Duodenal mucosa (tissue), 2 donors: ENCODE measurements around the gene SLC39A2.
A peak's percentile ranks its signal among the peaks of the same experiment; 100 is the strongest.

Experiments
- H3K27ac ChIP-seq: one replicate; pipeline ENCODE4 v1.7.0; 2013; ENCODE audit warnings: low read depth, low read length
- H3K27me3 ChIP-seq, 2 donors: one replicate each; pipeline ENCODE4 v1.7.0; 2013; ENCODE audit warnings: low read length in 2 of 2, control low read depth in 1 of 2; ENCODE audit not compliant: insufficient read depth in 2 of 2, control insufficient read depth in 1 of 2
- H3K36me3 ChIP-seq, 2 donors: one replicate each; pipeline ENCODE4 v1.7.0; 2013; ENCODE audit warnings: low read length in 2 of 2, control low read depth in 1 of 2; ENCODE audit not compliant: insufficient read depth in 2 of 2, control insufficient read depth in 1 of 2
- H3K4me1 ChIP-seq, 2 donors: one replicate each; pipeline ENCODE4 v1.7.0; 2013; ENCODE audit warnings: low read length in 2 of 2, control low read depth in 1 of 2; ENCODE audit not compliant: insufficient read depth in 2 of 2, control insufficient read depth in 1 of 2
- H3K4me3 ChIP-seq, 2 donors: one replicate each; pipeline ENCODE4 v1.7.0; 2013; ENCODE audit warnings: low read length in 2 of 2, low read depth in 1 of 2
- H3K9ac ChIP-seq, 2 donors: one replicate each; pipeline ENCODE4 v1.7.0; 2013; ENCODE audit warnings: low read length in 2 of 2, low read depth in 1 of 2
- H3K9me3 ChIP-seq, 2 donors: one replicate each; pipeline ENCODE4 v1.7.0; 2013; ENCODE audit warnings: low read length in 2 of 2, control low read depth in 1 of 2; ENCODE audit not compliant: control insufficient read depth in 1 of 2

The SLC39A2 gene

DNA sequence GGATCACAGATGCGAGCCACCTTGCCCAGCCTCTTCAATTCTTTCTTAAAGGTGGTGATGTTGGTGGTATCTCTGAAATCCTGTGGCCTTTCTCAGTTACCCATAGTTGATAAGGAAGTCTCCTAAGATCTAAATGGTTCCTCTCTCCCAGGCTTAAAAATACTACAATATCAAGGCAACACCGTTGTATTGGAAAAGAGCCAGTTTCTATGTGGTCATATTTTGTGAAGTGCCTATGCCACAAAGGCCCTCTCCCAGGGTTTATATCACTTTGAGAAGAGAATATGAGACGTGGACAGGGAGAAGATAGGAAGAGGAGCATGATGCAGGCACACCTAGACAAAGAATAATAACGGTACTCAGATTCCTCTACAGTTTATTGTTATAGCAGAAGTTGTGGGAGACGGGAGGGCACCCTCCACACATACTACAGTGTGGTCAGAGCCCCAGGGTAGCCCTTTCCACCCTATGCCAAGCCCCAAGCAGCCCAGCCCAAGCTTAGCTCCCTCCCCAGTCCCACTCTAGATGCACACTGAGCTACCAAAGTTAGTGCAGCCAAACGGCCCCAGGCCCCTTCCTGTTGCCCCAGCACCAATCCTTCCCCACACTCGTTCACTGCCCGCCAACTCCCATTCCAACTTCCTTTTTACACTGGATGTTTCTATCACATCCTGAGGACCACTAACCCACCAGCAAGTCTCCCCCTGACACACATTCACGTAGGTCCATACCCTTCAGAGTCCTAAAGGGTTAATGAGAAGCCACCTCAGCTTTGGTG is 17.5 kb downstream of the SLC39A2 start:
- Histone ChIP-seq H3K9me3 (no peaks in the 10 kb centered on the region), H3K4me1 (no peaks in the 10 kb centered on the region), H3K36me3 (peaks cover 16 to 48% of the 10 kb centered on the region in 2 donors), H3K4me3 (no peak overlapping the region), H3K27me3 (no peaks in the 10 kb centered on the region), H3K9ac (no peak overlapping the region), H3K27ac (no peak overlapping the region)

DNA sequence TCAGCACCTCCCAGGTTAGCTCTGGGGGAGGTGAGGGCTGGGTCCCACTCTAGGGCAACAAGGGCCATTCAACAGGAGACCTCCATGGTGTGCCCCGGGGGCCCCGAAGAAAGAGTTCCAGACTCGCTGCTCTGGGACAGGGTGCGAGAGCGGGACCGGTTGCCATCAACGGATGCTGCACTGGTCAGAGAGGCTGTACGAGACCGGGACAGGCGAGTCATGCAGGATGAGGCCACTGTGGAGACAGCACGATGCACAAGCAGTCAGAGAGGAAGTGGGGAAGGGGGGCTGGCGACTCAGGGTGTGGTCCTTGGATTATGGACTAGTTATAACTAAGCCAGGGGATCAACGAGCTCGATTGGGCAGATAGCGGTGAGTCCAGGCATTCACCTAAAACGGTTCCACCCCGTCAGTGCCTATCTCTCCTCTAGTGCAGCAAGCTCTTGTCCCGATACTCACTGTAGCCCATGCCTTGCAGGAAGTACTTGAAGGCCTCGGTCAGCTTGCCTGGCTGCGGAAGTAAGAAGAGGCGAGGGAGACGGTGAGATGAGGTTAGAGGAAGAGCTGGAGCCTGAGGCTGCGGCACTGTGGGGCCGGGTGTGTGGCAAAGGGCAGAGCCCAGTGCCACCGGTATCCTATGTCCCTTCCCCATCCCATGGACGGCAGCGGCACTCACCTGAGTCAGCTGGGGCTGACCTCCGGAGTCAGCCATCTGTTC is 18.6 kb downstream of the SLC39A2 start:
- no peaks in the 10 kb centered on the region for H3K27me3 ChIP-seq
- peaks cover 16 to 54% of the 10 kb centered on the region in 2 donors for H3K36me3 ChIP-seq
- no peak overlapping the region for H3K9ac ChIP-seq
- H3K9me3 ChIP-seq, result no peaks in the 10 kb centered on the region
- no peak overlapping the region for H3K4me3 ChIP-seq
- no peak overlapping the region for H3K27ac ChIP-seq
- H3K4me1 ChIP-seq, result peaks cover 0 to 2% of the 10 kb centered on the region in 2 donors

DNA sequence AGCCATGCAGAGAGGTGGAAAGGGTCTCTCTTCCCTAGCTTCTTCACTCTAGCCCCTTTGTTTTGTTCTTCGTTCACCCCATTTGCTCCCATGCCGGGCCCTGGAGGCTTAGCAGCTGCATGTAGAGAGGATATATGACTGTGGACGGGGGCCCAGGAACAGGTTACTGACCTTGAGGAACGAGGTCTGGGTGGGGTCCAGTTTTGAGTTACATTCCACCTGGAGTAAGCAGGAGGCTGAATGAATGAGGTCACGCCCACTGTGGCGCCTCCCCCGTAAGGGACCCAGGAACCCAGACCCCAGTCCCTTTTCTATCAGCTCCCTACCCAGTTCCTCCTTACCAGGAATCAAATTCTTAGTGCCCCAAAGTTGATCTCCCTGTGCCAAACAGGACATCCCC is 19.2 kb downstream of the SLC39A2 start:
- Histone ChIP-seq H3K27ac (no peak overlapping the region), H3K9ac (no peak overlapping the region), H3K27me3 (no peaks in the 10 kb centered on the region), H3K9me3 (no peaks in the 10 kb centered on the region), H3K36me3 (peaks cover 16 to 54% of the 10 kb centered on the region in 2 donors), H3K4me1 (peaks cover 6 to 8% of the 10 kb centered on the region in 2 donors), H3K4me3 (no peak overlapping the region)

DNA sequence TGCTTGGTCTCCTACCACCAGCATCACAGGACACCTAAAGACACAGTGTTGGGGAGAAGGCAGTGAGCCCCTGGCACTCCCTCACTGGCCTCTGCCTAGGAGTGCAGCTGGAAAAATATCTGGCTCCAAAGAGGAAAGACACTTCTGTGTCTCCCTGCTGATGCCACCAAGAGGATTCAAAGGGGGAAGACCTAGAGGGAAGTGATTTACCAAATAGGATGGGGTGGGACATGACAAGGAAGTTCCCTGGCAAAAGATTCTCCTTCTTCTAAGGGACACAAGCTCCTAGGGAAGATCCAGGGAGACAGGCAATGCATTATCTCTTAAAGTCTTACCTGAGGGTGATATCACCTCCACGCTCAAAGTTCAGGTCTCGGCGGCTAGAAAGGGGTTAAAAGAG is 19.7 kb downstream of the SLC39A2 start:
- H3K4me1 ChIP-seq, result peaks cover 11 to 13% of the 10 kb centered on the region in 2 donors
- no peaks in the 10 kb centered on the region for H3K9me3 ChIP-seq
- no peak overlapping the region for H3K27ac ChIP-seq
- no peaks in the 10 kb centered on the region for H3K27me3 ChIP-seq
- no peak overlapping the region for H3K4me3 ChIP-seq
- peaks cover 16 to 54% of the 10 kb centered on the region in 2 donors for H3K36me3 ChIP-seq
- H3K9ac ChIP-seq, result no peak overlapping the region

DNA sequence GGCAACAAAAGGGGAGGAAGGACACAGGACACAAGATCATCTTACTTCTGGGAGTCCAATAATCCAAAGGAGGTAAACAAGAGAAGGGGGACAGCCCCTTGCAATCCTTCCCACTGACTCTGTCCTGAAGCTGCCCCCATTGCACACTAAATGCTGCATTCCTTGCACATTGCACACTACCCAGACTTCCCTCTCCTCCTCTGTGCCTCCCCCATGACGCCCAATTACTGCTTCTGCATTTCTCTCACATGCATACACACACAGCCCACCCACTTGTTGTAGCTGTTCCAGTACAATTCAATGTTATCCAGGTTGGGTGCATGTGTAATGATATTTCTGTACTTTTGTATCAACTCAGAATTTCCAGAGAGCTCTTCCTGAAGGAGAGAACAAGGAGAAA is 20.3 kb downstream of the SLC39A2 start:
- Histone ChIP-seq H3K9ac (no peak overlapping the region), H3K9me3 (no peaks in the 10 kb centered on the region), H3K27ac (no peak overlapping the region), H3K4me1 (peaks cover 17 to 19% of the 10 kb centered on the region in 2 donors), H3K4me3 (no peak overlapping the region), H3K36me3 (peaks cover 16 to 54% of the 10 kb centered on the region in 2 donors), H3K27me3 (no peaks in the 10 kb centered on the region)

DNA sequence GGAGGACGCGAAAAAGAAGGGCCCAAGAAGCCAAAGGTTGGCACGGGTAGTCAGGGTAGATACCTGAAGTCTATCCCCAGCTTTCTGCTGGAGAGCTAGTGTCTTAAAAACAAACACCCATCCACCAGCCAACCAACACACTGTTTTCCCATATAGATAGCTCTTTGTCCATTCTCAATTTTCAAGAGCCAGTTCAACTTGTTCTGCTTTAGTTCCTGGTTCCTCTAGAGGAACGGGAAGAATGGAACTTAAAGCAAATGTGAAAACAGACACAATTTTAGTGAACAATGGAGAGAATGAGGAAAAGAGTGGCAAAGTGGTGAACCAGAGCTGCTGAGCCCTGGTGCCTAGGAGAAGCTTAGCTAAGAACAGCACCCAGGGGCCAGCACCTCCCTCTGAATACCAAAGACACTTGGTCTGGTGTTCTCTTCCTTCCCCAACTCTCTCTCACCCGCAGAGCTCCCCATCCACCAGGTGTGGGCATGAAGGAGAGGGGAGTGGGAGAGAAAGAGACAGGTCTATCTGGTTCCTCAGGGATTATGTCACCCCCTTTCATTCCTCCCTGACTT is 22.0 kb downstream of the SLC39A2 start:
- Histone ChIP-seq H3K4me3 (no peak overlapping the region), H3K36me3 (peaks cover 16 to 54% of the 10 kb centered on the region in 2 donors)

DNA sequence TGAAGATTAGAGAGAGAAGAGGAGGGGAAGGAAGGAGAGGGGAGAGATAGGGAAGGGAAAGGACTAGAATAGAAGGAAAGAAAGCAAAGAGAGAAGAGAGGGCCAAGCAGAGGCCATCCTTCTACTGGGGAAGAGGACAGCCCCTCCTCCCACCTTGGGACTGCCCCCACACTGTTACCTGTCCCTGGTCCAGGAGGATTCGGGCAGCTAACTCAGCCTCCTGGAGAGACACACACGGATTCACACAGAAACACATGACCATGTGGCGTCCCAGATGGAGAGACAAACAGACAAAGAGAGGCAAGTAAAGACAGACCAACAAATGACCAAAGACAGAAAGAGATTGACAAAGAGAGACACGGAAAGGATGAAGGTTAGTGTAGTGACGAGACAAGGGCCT is 23.6 kb downstream of the SLC39A2 start:
- Histone ChIP-seq H3K27ac (no peak overlapping the region), H3K9ac (no peak overlapping the region), H3K36me3 (peaks cover 16 to 40% of the 10 kb centered on the region in 2 donors)

More for the DNA sequence above, 22.0 kb downstream of the SLC39A2 start:
- H3K9me3 ChIP-seq, result no peaks in the 10 kb centered on the region
- no peak overlapping the region for H3K27ac ChIP-seq
- H3K9ac ChIP-seq, result no peak overlapping the region
- peaks cover 19 to 20% of the 10 kb centered on the region in 2 donors for H3K4me1 ChIP-seq
- no peaks in the 10 kb centered on the region for H3K27me3 ChIP-seq

DNA sequence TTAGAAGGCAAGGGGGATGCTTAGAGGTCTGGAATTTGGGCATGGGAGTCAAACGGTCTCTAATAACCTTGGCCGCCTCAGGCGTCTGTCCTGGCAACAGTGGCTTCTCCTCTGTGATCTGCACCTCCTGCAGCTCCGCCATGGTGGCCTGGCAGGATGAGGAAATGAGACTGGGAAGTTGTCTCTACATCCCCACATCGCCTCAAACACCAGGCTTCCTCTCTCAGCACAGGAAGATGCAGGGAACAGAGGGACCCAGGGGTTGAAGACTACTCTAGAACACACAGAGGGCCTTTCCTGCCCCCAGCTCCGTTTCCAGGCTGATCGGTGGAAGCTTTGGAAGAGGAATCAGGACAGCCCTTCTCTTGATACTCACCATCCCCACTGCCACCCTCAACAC is 24.1 kb downstream of the SLC39A2 start:
- H3K9ac ChIP-seq, result peak overlapping the region in 1 of 2 donors; percentile 15
- H3K36me3 ChIP-seq, result peaks cover 16 to 35% of the 10 kb centered on the region in 2 donors
- H3K27ac ChIP-seq, result no peak overlapping the region
- no peaks in the 10 kb centered on the region for H3K27me3 ChIP-seq
- peaks cover 19 to 20% of the 10 kb centered on the region in 2 donors for H3K4me1 ChIP-seq
- peak overlapping the region; percentile 67 to 89 for H3K4me3 ChIP-seq
- H3K9me3 ChIP-seq, result no peaks in the 10 kb centered on the region

More for the DNA sequence above, 23.6 kb downstream of the SLC39A2 start:
- H3K9me3 ChIP-seq, result no peaks in the 10 kb centered on the region
- peaks cover 19 to 20% of the 10 kb centered on the region in 2 donors for H3K4me1 ChIP-seq
- peak overlapping the region; percentile 67 to 89 for H3K4me3 ChIP-seq
- no peaks in the 10 kb centered on the region for H3K27me3 ChIP-seq

DNA sequence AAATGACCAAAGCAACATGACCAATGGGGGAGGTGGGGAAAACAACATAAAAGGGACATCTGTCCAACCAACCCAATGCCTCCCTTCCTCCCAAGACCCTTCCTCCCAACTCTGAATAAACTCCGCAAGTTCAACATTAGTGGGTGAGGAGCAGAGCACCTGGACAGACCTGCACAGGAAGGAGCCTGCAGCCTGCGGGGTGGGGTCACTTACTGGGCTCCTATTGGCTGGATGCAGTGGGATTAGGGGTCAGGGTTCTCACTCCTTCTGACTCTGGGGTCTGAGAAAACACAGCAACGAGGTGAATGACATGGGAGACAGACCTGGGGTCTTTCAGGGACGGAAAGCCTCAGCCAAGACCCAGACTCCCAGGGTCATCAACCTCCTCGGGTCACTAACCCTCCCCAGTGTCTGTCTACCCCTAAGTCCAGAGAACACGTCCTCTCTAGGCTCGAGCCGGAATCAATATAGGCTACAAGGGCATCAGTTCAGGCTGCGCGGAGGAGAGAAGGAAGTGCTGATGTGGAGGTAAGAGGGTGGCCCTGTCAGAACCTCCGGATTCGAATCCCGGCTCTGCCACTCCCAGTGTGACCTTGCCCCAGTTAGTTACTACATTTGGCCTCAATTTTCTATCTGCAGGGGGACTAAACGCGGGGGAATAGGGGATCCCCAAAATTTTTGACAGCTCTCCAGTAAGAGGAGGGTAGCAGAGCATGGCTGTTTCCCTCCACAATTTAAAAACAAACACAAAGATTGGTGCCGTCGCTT is 24.9 kb downstream of the SLC39A2 start:
- peak overlapping the region; percentile 81 to 95 for H3K9ac ChIP-seq
- H3K9me3 ChIP-seq, result no peaks in the 10 kb centered on the region
- H3K27me3 ChIP-seq, result no peaks in the 10 kb centered on the region
- H3K27ac ChIP-seq, result peak overlapping the region; percentile 13
- peaks cover 19 to 20% of the 10 kb centered on the region in 2 donors for H3K4me1 ChIP-seq
- H3K36me3 ChIP-seq, result peaks cover 10 to 28% of the 10 kb centered on the region in 2 donors
- peak overlapping the region; percentile 67 to 89 for H3K4me3 ChIP-seq
